OCI-M2 (cell line): Measurements from ENCODE around the gene PUS1.

Experiments
- DNase-seq: peaks from one replicate; lab custom pipeline; 2025; ENCODE audit not compliant: unreplicated experiment; lab: John Stamatoyannopoulos, UW

The PUS1 gene

DNA sequence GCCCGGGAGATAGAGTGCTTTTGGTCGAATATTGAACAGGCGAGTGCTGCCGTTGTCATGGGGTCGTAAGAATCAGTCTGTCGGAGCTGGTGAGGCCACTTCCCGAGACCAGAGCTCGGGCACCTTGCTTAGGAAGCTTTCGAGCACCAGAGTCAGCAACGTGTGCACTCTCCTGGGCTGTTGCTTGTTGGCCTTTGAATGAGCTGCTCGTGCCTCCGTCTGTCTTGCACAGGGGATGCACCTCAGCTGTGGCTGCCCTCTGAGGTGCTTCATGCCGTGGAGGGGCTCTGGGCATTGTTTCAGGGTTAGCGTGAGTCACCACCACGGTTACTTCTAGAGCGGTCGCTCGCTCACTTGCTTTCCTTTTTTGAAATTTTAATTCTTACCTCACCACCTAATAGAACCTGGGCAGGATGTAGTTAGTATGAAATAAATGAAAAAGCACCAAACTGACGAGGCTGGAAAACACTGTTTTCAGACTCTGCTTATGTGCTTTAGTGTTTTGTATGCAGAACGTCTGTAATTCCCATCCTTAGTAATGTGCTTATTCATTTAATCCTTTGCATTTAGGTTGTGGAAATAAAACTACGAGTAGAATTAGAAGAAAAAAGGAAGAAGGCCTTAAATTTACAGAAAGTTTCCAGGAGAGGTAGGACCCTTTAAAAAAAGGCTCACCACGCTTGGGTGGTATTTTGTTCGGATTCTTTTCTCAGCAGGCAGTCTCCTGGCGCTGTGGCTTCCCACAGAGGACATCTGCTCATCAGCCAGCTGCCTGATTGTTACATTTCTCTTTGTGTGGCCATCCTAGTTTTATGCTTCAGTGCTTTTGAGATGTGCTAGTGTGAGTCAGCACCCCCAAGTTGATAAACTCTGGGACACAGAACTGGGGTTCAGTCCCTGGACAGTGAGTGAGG is 61.2 kb downstream of the PUS1 start:
- no peak for DNase-seq

DNA sequence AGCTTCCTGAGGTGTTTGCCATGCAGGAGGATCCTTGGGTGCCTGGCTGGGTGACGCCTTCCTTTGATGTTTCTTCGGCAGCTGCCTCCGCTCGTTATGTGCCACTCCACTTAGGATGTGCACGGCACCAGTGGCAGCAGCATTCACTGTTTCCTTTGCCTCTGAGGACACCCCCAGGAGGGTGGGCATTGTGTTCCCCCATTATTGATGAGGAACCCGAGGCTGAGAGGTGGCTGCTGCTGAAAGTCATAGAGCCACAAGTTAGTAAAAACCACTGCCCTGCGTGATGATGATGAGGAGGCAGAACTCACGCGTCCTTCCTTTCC is 61.9 kb downstream of the PUS1 start:
- DNase-seq: no peak

DNA sequence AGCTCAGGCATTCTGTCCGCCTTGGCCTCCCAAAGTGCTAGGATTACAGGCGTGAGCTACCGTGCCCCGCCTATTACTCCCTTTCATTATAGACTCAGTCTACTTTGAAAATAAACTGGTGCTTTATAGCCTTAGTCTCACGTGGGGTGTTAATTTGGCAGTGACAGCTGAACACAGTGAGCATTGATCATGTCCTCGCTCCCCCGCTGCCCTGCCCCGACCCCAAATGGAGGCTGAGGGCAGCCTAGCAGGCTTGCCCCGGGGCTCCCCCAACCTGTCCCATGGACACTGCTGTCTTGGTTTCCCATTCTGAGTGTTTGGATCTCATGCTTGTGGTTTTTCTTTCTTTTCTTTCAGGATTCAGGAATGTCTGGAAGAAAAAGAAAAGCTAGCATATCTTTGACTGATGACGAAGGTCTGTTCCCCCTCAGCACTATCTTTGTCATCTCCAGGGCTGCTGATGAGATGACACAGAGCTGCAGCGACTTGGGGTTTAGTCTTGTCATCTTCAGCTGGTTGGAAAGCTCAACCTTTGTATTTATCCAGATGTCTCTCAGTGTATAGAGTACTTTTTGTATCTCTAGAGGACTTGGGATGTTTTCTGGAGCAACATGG is 62.8 kb downstream of the PUS1 start:
- DNase-seq: no peak

DNA sequence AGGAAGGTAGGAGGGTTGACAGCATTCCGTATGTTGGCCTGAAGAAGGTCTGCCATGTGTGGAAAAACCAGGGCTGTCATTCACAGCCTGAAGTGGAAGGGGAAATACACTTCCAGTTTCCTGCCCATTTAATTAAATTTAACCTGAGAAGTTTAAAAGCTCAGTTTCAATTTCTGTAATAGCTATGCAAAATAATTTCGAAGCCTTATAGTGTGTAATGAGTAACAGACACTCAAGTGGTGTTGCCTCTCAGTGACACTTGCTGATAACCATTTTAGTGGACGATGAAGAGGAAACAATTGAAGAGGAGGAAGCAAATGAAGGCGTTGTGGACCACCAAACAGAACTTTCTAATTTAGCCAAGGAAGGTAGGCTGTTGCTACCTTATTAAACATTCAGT is 65.5 kb downstream of the PUS1 start:
- DNase-seq: no peak
